GM21717 (cell line): Measurements from ENCODE around the gene MEIS2.
"Not testable (repeated sequence)": the region's sequence is repeated elsewhere in the genome, so short reads cannot be mapped to it uniquely, and the experiment has no call there.

Experiments
- ATAC-seq: cut with Tn5 transposase; IDR thresholded peaks from one replicate; pipeline ENCODE4 v1.9.1; 2021; ENCODE audit warnings: mild to moderate bottlenecking, moderate library complexity; ENCODE audit not compliant: unreplicated experiment

Gene MEIS2

DNA sequence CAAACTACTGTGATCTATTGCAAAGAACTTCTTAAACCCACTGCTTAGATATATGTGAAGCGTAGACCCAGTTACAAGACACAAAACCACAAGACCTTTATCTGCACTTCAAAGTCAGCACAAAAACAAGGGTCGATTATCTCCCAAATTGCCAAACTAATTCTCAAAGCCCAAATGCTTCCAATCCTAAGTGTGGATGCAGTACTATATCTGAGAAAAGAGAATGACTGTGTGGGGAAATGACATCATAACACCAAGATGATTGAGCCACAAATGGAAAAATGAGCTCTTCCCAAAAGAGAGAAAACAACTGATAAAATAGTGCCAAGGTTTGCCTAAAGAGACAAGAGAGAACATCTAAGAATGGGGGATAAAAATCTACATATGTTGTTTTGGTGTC, 86.2 kb downstream of the MEIS2 start:
- no peak for ATAC-seq

DNA sequence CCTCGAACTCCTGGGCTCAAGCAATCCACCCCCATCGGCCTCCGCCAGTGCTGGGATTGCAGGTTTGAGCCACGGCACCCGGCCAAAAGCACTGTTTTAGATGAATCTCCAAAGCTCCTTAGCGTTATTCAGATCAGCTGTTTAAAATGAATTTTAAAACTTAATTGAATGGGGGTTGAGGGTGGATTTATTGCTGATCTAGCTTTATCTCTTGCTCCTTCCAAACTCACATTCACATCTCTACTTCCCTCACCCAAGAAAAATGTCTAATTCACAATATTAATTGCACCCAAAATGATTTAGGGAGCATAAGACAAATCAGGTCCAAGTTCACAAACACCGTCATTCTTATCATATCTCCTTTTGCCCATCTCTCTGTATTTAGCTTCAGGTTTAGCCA, 89.8 kb downstream of the MEIS2 start:
- ATAC-seq, result no peak

DNA sequence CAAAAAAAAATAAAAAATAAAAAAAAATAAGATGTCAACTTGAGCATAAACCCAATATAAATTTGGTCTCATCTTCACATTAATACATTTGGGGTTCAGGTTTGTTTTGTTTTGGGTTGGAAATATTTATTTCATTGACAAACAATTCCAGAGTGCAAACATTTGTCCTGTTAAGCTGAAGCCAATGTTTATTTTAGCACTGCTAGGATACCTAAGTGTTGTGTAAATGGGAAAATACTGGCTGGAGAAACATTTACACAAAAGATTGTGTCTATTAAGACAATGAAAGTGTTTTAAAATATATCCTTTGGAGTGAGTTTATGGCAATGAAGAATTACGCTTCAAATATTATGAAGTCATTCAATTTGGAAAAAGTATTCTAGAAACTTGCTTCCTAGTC, 91.1 kb downstream of the MEIS2 start:
- no peak for ATAC-seq

DNA sequence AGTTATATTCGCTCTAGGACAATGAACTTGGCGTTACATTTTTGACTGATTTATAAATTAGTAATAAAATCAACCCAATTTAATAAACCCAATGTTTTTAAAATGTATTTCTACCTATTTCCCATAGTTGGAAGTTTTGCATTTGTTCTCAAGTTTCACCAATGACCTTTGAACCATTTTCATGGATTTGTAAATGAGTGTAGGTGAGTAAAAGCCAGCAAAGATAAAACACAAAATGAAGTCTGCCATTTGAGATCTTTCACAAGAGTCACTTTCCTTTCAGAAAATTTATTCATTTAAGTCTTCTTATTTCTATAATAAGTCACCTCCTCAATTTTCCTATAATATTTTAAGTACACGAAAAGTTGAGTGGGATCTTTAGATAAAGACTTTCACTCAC, 92.1 kb downstream of the MEIS2 start:
- no peak for ATAC-seq

DNA sequence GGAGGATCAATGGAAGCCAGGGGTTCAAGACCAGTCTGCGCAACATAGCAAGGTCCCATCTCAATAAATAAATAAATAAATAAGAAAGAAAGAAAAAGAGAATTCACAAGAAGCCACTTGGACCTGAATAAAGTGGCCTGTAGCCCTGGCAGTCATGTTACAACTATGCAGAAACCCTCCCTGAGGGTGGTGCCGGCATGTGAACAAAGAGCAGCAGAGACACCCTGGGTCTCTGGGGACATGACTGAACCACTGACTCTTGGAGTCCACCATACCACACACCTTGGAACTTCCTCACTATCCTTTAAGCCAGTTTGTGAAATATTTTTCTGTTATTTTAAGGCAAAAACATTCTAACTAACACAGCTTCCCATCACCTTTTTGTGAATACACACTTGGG, 93.0 kb downstream of the MEIS2 start:
- no peak for ATAC-seq

DNA sequence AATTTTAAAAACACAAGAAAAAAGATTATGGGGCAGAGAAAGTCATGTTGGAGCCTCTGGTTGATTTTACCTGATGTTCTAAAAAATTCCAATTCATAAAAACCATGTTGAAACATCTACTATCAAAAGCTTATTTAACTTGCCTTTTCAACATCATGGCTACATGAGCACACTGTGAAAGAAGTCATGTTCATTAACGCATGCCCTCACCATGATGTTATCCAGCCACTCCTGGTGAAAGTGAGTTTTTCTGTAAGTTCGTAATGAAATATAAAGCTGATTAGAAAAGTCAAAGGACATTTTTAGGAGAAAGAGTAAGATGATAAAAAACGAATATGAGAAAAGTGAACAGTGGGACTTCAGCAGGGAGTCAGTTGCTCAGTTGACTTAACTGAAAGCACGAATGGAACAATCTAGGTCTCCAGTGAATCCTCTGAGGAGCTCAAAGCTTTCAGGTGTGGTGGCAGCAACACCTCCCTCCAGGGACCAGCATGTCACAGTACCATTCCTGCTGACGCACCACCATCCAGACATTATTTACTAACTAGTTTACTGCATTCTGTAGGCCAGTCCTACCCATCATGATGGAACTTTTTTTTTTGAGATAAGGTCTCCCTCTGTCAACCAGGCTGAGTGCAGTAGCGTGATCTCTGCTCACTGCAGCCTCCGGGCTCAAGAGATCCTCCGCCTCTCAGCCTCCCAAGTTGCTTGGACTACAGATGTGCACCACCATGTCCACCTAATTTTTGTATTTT, 95.2 kb downstream of the MEIS2 start:
- no peak for ATAC-seq

DNA sequence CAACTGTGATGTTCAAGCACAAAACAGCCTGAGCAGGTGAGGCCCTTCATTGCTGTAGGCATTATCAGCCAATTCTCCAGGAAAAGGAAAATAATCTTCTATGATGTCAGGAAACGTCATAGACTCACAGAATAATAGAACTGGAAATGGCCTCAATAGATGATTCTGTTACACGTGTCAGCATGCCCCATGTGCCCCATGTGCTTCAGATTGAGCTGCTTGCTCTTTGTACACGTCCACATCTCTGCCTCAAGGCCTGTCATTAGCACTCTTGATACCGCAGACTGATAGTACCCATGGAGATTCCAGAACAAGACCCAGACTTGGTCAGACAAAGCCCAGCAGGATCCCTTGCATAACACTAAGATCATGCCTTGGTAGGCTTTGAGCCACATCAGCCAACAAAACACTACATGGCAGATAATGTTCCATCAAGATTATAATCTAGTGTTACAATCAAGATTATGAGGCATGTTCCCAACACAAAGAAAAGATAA, 95.9 kb downstream of the MEIS2 start:
- ATAC-seq, result no peak

DNA sequence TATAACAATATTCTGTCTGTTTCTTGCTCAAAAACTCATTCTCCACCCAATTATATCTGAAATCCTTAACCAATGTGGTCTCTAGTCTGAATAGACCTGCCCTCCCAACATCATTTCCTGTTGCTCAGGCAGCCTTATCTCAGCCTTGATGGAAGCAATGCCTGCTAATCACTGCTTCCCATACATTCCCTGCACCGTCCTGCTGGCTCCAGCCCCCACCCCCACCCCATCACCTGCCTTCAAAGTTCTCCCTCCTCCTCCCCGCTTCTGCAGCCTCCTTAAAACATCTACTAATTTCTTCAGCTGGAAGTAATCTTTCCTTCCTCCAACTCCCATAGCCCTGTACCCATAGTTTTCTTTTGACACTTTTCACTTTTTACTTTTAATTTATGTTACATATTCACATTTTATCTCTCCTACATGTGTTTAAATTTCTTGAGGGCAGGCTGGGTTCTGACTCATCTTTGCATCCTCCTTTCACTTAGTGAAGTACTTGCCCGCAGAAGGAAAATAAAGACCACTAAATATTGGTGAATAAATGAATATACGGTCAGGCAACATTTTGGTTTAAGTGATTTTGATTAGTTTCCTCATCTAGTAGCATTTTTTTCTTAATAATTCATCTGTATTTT, 98.2 kb downstream of the MEIS2 start:
- no peak for ATAC-seq

DNA sequence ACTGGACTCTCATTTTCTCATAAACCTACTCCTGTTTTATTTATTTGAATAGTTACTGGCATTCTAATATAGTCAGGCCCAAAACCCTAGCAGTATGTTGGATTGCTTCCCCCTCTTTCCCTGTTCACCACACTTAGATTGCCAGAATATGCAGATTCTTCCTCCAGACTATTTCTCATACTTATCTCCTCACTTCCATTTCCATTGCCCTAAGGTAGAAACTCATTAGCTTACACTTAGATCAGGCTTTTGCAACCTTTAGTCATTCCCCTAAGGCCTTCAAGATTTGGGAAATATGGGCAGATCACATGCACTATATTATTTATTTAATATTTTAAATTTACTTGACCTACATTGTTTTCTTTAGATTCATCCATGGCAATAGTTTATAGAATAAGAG, 98.9 kb downstream of the MEIS2 start:
- ATAC-seq, result no peak

DNA sequence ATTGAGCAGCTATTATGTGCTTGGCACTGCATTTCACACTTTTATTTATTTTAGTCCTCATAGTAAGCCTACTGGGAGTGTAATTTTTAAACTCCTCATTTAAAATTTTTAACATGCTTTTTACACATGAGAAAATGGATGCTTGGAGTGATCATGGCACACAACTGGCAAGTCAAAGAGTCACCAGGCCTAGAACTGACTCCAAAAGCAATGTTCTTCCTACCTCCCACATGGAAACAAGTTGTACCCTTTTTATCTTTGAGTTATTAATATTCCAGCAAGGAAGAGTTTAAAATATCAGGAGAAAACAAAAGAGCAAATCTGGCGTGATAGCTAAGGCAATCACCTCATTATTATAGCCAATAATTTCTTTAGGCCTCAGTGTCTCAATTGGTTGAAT, 100.6 kb downstream of the MEIS2 start:
- ATAC-seq, result no peak

DNA sequence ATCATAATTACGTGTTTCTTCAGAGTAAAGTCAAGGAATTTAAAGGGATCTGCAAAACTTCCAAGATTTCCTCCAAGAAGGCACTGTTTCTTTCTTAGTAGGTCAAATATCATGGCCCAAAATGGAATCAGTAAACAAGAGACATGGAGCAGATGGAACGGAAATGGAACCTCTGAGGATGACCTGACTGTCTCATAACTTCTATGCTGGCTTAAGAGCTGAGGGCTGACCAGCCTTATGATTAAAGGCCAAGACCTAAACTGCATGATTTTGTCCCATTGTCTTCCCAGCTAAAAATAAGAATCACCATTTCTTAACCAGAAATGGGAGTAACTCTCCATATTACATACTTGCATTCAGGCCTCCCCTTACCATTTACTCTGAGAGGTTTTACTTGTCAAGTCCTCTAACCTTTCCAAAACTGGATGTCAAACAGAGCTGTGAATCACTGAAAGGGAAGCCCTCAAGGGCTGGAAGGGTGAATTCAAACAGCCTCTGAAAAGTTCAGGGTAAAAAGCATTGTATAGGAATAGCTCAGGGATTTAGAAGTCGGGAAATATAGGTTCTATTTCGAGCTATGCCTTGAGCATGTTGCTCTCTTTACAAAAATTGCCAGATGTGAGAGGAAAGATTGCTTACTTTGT, 103.7 kb downstream of the MEIS2 start:
- no peak for ATAC-seq

DNA sequence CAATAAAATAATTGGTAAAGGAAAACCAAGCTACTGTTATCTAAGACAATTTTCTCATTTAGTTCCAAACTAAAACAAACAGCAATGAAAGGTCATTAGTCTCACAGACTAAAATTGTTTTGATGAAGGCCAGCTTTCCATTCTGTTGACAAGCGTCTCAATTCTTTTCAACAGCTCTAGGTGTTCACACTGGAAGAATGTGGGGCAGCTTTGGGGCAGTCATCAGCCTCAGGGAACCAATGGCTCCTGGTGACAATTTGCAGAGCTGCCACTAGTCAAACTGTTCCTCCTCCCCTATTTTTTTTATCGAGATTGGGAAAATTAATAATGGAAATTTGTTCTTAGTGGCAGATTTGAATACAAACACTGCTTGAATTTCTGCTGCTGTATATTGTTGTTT, 104.2 kb downstream of the MEIS2 start:
- ATAC-seq, result no peak

DNA sequence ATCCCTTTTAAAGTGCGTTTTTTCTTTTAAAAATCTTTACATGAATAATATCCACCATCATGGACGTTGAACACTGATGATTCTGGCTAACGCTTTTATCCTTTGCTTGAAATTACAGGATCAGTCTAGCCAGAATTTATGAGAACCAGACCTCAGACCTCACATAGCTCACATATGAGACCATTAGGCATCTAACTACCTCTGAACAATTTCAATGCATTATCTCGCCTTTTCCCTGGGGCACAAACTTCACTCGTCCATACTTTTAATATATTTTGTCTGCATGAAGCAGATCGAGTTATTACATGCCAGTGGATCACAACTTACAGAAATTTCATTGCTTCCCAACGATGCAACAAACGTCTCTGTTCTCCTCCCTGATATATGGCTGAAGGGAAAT, 105.6 kb downstream of the MEIS2 start:
- ATAC-seq, result no peak

DNA sequence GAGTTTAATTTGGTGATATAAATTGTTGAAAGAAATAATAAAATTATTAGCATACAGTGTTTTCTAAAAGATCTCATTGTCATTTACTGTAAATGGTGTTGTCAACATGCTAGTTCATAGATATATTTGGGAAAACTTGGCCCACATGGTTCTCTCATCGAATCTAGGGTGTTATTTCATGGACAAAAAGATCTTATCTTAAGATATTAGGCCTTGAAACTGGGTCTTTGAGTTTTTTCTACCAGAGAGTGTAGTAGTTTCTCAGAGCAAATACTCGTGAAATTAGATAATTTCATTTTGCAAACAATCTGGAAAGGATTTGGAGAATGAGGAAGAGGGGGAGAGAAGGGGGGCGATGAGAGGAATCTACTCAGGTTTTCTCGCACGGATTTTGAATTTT, 107.9 kb downstream of the MEIS2 start:
- no peak for ATAC-seq

DNA sequence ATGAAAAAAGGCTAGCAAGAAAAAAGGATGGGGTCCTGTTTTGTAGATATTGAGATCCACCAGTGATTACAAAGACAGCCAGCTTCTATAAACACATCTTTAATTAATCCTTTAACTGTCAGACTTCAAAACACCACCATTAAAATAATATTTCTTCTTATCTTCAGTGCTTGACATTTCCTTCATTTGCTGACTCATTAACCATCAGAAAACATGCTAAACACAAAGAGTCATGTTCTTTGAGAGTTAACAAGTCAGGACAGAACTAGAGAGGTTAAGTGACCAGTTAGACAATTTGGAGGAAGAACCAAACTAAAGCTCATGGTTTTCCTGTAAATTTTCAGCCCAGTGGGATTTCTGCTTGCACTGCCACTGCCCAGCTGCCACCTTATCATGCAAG, 111.4 kb downstream of the MEIS2 start:
- no peak for ATAC-seq

DNA sequence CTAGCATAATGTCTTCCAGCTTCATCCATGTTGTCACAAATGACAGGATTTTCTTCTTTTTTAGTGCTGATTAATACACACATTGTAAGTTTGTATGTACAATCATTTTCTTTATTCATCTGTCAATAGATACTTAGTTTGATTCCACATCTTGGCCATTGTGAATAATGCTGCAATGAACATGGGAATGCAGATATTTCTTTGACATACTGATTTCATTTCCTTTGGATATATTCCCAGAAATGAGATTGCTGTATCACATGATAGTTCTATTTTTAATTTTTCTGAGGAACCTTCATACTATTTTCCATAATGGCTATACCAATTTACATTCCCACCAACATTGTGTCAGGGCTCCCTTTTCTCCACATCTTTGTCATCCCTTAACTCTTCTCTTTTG, 117.9 kb downstream of the MEIS2 start:
- no peak for ATAC-seq

DNA sequence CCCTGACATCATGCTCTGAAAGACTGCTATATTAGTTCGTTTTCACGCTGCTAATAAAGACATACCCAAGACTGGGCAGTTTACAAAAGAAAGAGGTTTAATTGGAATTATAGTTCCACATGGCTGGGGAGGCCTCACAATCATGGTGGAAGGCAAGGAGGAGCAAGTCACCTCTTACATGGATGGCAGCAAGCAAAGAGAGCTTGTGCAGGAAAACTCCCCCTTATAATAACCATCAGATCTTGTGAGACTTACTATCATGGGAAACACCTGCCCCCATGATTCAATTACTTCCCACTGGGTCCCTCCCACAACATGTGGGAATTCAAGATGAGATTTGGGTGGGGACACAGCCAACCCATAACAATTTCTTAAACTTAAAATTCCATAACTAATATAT, 120.1 kb downstream of the MEIS2 start:
- ATAC-seq, result not testable (repeated sequence)

DNA sequence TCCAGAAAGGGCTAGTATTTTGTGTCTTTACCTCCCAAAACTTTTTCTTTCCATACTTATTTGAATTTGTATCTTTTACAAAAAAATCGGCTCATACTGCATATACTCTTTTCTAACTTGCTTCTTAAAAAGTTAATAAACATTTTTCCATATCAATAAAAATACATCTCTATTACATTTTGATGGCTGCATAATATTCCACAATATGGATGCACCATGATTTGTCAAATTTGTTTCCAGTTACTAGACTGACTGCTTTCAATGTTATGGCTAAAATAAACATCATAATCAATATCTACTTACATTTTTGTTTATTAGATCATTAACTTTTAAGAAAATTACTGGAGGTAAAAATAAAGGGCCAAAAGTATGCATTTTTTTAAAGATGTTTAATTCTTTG, 121.7 kb downstream of the MEIS2 start:
- ATAC-seq, result no peak

DNA sequence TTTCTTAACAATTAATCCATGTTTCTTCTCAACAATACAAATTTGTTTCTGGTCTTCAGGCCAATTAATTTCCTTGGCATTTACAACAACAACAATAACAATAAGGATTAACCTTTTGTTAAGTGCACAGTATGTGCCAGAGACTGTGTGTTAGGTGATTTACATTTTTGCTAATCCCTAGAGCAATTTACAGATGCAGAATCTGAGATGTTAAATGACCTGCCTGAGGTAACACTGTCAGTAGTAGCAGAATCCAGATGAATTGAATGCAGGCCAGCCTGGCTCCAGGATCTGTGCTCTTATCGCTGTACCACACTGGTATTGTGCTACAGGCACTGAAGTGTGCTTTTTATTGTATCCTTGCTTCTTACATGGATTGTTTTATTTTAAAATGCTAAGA, 122.2 kb downstream of the MEIS2 start:
- ATAC-seq, result no peak

DNA sequence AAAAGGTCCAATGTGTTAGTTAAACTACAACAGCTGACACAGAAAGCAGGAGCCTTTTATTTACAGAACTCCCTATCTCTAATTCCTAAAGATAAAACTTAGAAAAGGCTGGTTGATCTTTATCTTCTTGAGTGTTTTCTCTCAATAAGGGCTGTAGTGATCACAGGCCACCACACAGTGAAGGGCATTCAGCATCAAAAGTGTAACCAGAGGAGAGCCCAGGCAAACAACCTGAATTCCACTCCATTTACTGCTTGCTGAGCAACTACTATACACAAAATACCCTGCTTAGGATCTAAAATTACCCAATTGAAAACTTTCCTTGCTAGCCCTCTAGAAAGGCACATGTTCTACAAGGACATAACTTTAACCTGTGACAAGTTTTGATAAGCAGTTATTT, 122.7 kb downstream of the MEIS2 start:
- ATAC-seq, result no peak

DNA sequence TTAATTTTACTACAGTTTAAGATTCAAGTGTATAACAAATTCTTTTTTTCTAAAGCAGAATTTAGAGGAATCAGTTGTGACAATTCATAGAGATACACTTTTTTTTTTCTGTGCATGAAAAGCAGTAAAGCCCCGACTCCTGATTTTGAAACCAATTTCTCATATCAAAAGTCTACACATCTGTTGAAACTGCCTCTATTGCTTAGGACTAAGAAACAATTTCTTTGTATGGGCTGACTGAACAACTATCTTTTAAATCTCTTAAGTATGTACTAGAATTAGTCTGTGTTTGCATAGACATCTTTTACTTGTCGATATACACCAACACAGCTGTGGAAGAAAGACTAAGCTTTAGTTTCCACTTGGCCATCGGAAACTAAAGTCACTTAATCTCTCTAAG, 127.6 kb downstream of the MEIS2 start:
- ATAC-seq, result no peak

DNA sequence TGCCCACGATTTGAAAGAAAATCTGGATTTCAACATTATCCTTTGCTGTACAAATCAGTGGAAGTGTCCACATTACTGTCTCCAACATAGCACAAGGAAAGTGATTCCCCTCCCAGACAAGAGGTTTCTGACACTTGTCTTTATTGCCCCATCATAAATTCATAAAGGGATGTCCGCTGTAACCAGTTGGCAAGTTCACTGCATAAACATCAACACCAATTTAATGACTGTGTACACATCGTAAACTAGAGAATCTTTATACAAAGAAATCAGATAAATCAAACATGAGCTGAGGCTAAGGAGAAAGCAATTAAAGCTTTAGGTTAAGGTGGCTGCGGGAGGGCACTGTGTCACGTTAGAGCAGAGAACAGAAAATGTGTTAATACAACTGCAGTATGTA, 129.8 kb downstream of the MEIS2 start:
- no peak for ATAC-seq
